Sciatic nerve (tissue), 2 donors: ENCODE measurements around the gene PCSK5. TPM values are rescaled to one million over a fixed set of nuclear protein-coding genes. Genes with fewer than 3 reads are reported as not detected.

Source experiments
- ATAC-seq: fragments of 200-7000 bp; cut with Tn5 transposase; one replicate; pipeline ENCODE4 v1.9.1; 2020; ENCODE audit warnings: mild to moderate bottlenecking, moderate library complexity
- DNase-seq: peaks from one replicate; pipeline ENCODE4 v3.0.0-alpha.2; 2020; ENCODE audit warnings: low spot score
- intact Hi-C: fragments of 100-400 bp; cut with DNase I; formaldehyde crosslinking; loops from one replicate; pipeline ENCODE4 v1.14.2; 2022
- total RNA-seq: library from RNA; stranded (reverse); fragmentation: NEBNext Ultra II Directional; extraction: Animal tissue kit (Norgen Biotek cat#: 25700); gene quantifications from one replicate; pipeline ENCODE4 v1.2.1, GENCODE V29; 2021
- donor health status: DM: no; HTN: no; CAD: no.
- donor health status: DM: no; HTN: no; CAD: no.

Gene PCSK5
- total RNA-seq, 1 donor from 2014 or later = 18.8 TPM

DNA sequence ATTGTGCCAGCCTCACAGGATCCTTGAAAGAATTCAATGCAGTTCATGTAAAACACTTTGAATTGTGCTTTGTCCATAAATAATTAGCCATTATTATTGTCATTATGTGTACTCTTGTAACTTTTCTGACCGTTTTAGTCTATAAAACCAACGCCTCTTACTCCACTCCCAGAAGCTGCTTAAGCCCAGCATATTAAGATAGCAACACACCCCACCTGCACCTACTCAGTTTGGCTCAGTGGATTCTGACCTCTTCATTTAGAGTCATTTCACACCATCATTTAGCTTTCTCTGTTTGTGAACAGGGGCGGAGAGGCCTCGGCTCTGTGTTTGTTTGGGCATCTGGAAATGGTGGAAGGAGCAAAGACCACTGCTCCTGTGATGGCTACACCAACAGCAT, 205.1 kb downstream of the PCSK5 start:
- no peak for ATAC-seq
- intact Hi-C loops = no loop called here
- no peak for DNase-seq

- DNase-seq (no peak), ATAC-seq (no peak)
- intact Hi-C loops = no loop called here
Observed at GRCh38 chr9:76099516-76099915, 209.0 kb downstream of the PCSK5 start.

- DNase-seq (no peak), ATAC-seq (no peak)
- intact Hi-C loops = no loop called here
Observed at GRCh38 chr9:76101075-76101474, 210.6 kb downstream of the PCSK5 start.

DNA sequence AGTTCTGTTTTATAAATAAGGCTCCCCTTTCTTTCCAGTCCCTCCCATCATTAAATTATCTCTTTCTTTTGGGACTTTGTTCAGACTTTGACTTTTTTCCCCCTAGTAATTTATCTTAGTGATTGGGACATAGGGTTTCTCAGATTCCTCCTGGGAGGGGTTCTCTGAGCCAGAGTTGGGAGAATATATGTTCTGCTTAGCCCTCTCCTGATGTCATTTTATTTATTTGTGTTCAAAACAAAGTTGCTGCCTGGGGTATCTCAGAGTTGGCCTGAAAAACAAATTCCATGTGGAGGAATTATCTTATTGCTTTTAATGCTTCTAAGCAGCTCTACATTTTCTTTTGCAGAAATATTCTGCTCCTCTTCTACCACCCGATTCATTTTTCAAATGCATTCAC, 211.0 kb downstream of the PCSK5 start:
- DNase-seq (no peak), ATAC-seq (no peak)
- intact Hi-C loops = no loop called here

- intact Hi-C loops = no loop called here
- peak; percentile 35 for ATAC-seq
Observed at GRCh38 chr9:76101947-76102346, 211.5 kb downstream of the PCSK5 start.

DNA sequence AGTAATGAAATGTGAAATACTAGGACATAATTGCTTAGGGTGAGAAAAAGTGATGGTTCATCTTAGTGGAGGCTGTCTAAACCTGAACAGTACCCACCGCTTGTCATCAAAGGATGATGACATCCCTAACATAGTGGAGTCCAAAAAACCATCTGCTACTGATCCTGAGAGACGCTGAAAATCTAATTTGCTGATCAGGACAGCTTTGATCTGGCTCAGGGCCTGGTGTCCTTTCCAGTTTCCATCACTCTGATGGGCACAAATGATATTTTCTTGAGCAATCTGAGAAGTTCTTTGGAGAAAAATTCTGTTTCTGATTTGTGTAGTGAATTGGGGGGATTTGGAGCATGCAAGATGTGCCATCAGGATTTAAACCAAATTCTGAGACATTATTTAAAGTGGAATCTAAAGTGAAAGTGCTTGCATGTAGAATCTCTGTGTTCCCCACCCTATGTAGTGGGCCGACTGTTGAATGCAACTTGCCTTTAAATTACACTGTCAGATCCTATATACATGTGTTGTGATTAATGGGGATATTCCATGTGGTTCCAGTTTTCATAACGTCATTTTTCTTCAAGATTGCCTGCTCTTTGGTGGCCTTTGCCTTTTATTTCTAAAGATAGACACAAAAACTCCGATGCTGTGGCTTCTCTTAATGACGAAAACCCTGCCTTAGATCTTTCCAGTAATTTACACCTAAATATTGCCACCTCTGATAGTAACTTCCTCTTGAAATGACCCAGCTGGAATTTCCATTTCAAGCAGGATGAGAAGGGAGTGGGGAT, 213.2 kb downstream of the PCSK5 start:
- ATAC-seq = no peak
- intact Hi-C loops = no loop called here
- DNase-seq = no peak

More at GRCh38 chr9:76101947-76102346, 211.5 kb downstream of the PCSK5 start:
- DNase-seq = no peak

DNA sequence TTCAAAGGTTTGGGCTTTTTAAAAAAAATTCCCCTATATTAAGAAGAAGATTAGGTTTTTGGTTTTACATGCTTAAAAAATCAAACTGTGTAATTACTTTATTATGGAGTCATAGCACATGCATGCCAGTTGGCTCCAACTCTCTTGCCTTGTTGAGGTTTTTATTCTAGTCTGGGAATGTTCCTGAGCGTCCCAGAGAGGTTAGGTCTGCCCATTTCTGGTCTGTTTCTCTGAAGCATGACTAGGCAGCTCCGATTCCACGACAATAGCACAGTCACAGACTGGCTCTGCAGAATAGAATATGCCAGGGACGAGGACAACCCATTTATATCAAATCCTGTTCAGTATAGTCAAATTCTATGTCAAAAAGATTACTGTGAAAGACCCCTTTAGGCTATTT, 217.0 kb downstream of the PCSK5 start:
- intact Hi-C loops = no loop called here
- DNase-seq = no peak
- ATAC-seq = peak; percentile 88

GRCh38 chr9:76109953-76110352, 219.5 kb downstream of the PCSK5 start:
- ATAC-seq = peak; percentile 40
- intact Hi-C loops = no loop called here
- DNase-seq = no peak

DNA sequence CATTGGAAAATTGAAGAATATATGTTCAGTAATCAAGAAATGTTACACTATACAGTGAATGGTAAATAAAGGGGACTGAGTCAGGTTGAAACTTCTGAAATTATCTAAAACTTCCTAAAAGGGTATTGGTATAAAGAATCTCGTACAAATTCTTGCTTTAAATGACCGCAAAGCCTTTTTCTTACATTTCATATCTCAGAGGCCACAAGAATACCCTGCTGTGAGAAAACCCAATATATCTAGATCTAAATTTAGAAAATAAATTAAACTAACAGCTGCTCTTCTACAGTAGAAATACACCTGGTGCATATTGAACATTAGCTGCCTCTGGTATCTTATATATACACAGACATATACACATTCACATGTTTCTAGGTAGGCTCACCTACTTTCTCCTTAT, 221.7 kb downstream of the PCSK5 start:
- DNase-seq (no peak), ATAC-seq (no peak)
- intact Hi-C loops = no loop called here

GRCh38 chr9:76114144-76114543, 223.7 kb downstream of the PCSK5 start:
- ATAC-seq = no peak
- no peak for DNase-seq
- intact Hi-C loops = no loop called here

GRCh38 chr9:76115396-76115795, 224.9 kb downstream of the PCSK5 start:
- ATAC-seq (no peak), DNase-seq (no peak)
- intact Hi-C loops = no loop called here

DNA sequence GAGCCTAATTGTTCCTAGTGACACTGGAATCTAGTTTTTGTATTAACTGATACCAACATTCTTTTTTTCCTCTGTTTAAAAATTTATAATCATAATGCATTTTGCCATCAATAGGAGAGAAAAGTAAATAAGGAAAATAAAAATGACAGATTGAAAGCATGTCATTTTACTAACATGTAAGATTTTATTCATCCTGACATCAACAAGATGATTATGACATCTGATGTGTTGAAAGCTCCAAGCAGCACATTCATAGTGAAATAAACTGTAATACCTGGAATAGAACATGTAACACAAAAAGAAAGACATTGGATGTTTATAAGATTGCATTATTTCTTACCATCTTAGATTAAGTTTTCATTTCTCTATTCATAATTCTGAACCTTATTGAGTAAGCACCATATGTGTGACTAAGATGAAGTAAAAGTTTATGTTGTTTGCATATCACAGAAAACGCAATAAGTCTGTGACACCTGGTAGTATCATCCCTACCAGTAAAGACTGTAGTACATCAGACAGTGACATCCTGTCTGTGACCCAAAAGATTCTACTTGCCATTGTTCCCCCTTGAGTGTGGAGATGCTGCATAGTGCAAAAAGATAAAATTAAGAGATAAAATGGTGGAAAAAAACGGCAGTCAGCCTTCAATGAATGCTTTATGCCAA, 225.6 kb downstream of the PCSK5 start:
- intact Hi-C loops = no loop called here
- ATAC-seq (no peak), DNase-seq (no peak)

DNA sequence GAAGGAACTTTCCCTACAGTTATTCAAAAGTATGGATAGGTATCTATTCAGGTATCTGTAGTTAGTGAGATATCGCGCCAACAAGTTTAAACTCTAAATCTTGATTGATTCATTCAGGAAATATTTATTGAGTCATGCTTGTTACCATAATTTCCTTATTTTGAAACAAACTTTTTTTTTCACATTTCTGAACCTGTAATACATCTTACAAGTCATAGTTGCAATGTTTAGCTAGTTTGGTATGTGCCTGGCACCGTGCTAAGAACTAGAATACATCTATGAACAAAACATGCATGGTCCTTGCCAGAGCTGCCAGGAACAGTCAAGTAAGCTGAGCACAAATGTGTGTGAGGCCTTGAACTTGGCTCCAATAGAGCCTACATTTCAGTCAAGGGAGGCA, 226.4 kb downstream of the PCSK5 start:
- intact Hi-C loops = no loop called here
- no peak for DNase-seq
- no peak for ATAC-seq

GRCh38 chr9:76127637-76128036, 237.2 kb downstream of the PCSK5 start:
- no peak for DNase-seq
- intact Hi-C loops = no loop called here
- ATAC-seq = no peak

- peak; percentile 71 for ATAC-seq
- DNase-seq = no peak
- intact Hi-C loops = no loop called here
Observed at GRCh38 chr9:76135902-76136301, 245.4 kb downstream of the PCSK5 start.

- ATAC-seq (peak; percentile 80), DNase-seq (no peak)
- intact Hi-C loops = no loop called here
Observed at GRCh38 chr9:76136986-76137385, 246.5 kb downstream of the PCSK5 start.

DNA sequence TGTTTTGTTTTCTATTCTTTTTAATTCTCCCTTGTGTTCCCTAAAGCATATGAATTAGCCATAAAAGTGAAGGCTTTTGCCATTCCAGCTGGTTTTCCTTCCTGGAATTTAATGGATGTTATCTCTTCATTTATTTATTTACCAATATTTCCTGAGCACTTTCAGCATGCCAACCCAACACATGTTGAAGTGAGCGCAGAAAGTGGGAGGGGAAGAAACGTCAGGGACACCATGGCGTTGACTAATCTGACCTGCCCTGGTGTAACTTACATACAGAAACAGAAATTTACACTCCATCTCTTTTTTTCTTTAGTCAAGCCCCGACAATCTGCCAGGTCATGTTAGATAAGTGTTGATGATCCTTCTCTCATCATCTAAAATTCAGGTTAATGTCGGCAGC, 247.5 kb downstream of the PCSK5 start:
- intact Hi-C loops = no loop called here
- DNase-seq (no peak), ATAC-seq (no peak)

GRCh38 chr9:76138360-76138759, 247.9 kb downstream of the PCSK5 start:
- intact Hi-C loops = no loop called here
- no peak for DNase-seq
- ATAC-seq = no peak

DNA sequence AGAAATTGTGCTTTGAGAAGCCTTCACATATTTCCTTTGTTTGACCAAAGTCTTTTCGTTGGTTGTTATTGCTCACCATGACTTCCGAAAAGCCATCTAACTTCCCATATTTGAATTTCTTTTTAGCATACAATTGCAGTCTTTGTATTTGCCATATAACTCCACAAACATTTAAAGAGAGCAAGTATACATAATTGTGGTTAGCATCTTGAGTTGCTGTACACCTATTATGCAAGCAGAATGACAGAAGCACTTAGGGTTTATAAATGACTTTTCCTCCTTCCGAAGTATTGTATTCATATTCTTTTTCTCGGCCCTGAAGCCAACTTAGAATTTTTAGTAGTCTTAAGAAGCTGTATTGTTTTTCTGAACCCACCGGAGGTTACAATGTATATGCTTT, 253.4 kb downstream of the PCSK5 start:
- intact Hi-C loops = no loop called here
- DNase-seq = no peak
- no peak for ATAC-seq

DNA sequence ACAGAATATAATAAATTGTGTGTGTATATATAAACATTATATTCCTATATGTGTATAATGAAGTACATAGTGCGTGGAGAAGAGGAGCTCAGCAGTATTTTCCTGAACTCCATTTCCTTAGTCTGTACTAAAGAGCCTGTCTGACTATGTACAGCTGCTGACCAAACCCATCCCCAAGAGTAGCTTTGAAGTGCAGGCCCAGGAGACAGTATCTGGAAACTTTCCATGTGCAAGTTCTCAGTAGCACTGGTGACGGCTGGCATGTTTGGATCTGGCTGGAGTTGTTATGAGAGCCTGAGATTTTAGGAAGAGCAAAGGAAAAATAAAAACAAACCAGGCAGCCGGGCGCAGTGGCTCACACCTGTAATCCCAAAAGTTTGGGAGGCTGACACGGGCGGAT, 259.5 kb downstream of the PCSK5 start:
- DNase-seq (no peak), ATAC-seq (no peak)
- intact Hi-C loops = no loop called here

DNA sequence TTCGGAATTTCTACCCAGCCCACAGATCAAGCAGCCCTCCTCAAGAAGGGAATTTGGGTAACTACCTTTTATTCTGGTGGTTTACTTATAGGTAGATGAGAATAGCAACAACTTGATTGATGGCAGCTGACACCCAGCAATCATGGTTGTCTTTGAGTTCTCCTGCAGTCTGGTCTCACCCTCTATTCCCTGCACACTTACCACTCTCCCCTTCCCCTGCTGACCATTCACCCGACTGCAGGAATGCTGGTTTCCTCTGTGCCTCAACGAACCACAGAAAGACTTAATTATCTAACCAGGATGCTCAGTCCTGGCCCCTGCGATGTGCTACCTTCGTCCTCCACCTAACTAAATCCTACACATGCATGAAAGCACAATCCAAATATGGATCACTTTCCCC, 260.8 kb downstream of the PCSK5 start:
- ATAC-seq = no peak
- intact Hi-C loops = no loop called here
- no peak for DNase-seq
